Lung microvascular endothelial cell (primary cell): ENCODE data around the gene CNIH1. TPM values are rescaled to one million over a fixed set of nuclear protein-coding genes. Genes with fewer than 3 reads are reported as not detected.
"Not testable (repeated sequence)": the region's sequence is repeated elsewhere in the genome, so short reads cannot be mapped to it uniquely, and the experiment has no call there.

Experiments
- DNase-seq, 2 donors: peaks; one replicate each; pipeline versions ENCODE4 v3.0.0 to v3.0.0-alpha.2; 2010; ENCODE audit warnings: low read depth in 2 of 2
- total RNA-seq: library from RNA; depleted of rRNA; stranded (reverse); fragments of >200 nt; gene quantifications from 2 replicates; pipeline ENCODE4 v1.2.1, GENCODE V29; 2014

CNIH1 gene
- total RNA-seq, 1 donor from 2014 or later, result 61.9 TPM

GRCh38 chr14:54428527-54428926 lies 12.6 kb downstream of the CNIH1 start:
- DNase-seq, result peak; percentile 26 to 30

DNA sequence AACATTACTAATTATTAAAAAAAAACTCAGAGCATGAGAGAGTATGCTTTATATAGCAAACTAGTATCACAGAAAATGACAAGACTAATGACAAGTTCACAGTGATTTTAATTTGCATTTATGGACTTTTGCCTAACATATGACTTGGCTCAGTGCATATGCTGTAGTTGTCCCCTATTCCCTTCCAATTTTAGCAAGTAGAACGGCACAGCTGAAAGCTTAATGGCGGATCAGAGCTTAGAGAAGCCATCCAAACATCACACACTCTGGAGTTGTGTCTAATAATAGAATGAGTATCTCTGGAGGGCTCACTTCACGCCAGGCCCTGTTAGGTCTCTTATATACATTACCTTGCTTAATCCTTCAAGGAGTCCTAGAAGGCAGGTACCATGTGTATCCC lies 13.3 kb downstream of the CNIH1 start:
- no peak for DNase-seq

- no peak for DNase-seq
Measured at GRCh38 chr14:54425537-54426274, 15.5 kb downstream of the CNIH1 start.

GRCh38 chr14:54425068-54425467 lies 16.1 kb downstream of the CNIH1 start:
- DNase-seq, result no peak

DNA sequence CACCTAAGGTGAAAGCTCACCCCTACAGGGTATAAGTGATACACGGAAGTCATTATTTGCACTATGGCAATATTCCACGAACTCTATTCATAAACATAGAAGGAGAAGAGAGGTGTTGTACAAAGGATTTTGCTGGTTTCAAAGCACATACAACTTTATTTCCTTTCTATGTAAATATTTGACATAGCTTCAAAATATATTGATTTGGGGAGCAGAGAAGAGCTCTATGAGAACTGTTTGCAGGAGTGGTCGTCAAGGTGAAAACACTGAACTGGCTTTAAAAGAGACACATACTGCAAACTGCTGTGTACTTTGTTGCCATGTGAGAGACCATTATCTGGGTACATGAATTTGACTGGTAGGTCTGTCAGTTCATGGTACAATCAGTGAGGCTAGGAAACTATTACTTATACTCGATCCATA lies 16.7 kb downstream of the CNIH1 start:
- no peak for DNase-seq

DNA sequence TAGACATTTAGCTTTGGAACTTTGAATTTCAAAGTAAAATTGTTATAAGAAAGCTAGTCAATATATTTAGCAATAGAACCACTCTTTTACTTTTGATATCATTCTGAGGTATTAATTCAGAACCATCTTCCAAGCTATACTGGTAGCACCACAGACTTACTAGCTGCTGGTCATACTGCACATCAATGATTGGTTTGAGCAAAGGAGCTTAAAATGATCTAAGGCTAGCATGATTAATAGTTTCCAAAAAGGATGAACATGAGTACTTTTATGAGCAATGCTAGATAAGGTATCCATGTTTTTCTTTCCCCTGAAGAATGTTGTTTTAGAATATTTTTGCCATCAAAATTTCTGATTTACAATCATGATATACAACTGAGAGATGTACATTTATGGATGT lies 17.2 kb downstream of the CNIH1 start:
- no peak for DNase-seq

GRCh38 chr14:54420478-54421142 lies 20.6 kb downstream of the CNIH1 start:
- DNase-seq, result peak; percentile 63 to 72

DNA sequence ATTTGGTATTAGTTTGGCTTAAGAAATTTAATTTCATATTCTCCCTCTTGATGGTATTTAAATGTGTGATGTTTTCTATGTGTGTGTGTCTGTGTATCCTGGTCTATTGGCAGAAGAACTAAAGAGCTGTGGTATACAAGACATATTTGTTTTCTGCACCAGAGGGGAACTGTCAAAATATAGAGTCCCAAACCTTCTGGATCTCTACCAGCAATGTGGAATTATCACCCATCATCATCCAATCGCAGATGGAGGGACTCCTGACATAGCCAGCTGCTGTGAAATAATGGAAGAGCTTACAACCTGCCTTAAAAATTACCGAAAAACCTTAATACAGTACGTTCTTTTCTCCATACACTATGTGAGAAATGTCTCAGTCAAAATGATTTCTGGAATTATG lies 29.8 kb downstream of the CNIH1 start:
- DNase-seq, result no peak

DNA sequence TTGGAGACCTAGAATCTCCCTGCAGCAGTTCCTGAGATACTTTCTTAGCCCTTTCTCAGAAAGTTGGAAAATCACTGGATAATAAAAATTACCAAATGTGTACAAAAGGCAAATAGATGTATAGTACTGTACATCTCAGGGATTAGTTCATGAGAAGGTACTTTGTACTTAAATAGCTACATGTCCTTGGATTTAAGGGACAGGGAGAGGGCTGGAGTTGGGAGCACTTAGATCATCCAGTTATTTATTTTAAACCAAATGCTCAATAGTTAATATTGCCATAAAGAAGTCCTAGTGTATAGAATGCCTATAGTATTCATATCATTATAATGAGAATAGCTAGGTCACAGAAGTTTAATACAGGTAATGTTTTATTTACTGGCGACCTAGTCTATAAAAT lies 31.0 kb downstream of the CNIH1 start:
- no peak for DNase-seq

DNA sequence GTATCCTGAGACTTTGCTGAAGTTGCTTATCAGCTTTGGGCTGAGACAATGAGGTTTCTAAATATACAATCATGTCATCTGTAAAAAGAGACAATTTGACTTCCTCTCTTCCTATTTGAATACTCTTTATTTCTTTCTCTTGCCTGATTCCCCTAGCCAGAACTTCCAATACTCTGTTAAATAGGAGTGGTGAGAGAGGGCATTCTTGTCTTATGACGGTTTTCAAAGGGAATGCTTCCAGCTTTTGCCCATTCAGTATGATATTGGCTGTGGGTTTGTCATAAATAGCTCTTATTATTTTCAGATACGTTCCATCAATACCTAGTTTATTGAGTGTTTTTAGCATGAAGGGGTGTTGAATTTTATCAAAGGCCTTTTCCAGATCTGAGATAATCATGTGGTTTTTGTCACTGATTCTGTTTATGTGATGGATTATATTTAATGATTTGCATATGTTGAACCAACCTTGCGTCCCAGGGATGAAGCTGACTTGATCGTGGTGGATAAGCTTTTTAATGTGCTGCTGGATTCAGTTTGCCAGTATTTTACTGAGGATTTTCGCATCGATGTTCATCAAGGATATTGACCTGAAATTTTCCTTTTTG lies 37.7 kb downstream of the CNIH1 start:
- DNase-seq, result not testable (repeated sequence)

- DNase-seq, result no peak
Measured at GRCh38 chr14:54399560-54399959, 41.6 kb downstream of the CNIH1 start.

DNA sequence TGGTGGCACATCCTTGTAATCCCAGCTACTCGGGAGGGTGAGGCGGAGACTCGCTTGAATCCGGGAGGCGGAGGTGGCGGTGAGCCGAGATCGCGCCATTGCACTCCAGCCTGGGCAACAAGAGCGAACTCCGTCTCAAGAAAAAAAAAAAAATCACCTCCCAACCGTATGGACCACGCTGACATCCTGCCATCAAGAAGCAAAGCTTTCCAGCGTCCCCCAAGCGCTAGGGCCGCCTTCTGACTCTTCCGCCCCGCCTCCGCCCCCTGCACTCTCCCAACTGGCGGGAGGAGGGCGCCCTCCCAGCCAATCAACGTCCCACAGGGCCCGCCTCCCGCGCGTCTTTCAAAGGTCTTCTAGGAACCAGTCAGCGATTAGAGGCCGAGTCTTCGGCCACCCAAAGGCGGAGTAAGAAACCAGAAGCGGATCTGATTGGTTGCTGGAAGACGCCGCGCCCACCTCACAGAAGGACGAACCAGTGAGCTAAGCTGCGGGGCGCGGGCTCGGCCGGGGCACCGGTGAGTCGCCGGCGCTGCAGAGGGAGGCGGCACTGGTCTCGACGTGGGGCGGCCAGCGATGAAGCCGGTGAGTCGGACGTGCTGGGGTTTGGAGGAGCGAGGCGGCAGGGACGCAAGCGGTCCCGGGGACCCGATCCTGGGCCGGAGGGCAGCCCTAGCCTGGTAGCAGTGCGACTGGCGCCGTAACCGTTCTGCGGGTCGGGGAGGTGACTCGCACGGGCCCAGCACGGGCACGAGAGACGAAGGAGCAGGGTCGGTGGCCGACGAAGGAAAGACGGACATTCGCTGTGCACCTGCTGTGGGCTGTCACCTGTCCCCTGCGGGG lies 44.5 kb downstream of the CNIH1 start, which contains the start of gene CDKN3:
Gene CDKN3, plus strand, starts transcription at position 515 of the 843 bp plus-strand sequence. Its CDS starts 62 bp downstream, at position 577.
- DNase-seq, result peak; percentile 99 to 100

DNA sequence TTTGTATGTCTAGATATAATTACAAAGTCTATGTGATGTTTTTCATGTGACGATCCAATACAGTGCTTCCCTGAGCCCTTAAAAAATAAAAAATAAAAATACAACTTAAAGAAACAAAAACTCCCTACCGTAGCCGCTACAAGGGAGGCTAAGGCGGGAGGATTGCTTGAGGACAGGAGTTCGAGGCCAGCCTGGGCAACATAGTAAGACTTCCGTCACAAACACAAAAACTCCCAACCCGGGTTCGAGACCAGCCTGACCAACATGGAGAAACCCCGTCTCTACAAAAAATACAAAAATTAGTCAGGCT lies 45.0 kb downstream of the CNIH1 start:
- DNase-seq, result no peak

DNA sequence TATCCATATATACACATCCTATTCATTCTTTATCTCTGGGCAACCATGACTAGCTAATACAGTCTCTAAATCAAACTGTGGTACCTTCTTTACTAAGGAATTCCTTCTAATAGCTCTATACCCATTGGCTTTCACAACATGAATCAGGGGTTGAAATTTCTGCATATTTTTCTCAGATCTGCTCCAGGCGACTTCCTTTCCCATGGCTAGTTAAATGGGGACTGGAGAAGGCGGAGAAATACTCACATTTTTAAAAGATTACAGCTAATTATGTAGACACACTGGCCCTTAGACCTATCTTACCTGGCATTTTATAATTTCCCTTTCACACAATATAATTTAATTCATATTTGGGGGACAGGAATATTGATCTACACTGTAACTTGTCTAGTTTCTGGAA lies 45.5 kb downstream of the CNIH1 start:
- no peak for DNase-seq

GRCh38 chr14:54395284-54395683 lies 45.9 kb downstream of the CNIH1 start:
- no peak for DNase-seq

DNA sequence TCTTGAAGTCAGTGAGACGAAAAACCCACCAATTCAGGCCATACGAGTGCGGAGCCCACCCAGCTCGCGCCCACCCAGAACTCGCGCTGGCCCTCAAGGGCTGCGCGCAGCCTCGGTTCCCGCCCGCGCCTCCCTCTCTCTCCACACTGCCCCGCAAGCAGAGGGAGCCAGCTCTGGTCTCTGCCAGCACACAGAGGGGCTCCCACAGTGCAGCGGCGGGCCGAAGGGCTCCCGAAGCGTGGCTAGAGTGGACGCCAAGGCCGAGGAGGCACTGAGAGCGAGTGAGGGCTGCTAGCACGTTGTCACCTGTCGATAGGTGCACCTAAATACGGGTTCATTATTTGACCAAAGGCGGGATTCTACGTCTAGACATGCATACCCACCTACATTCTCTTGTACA lies 46.6 kb downstream of the CNIH1 start:
- no peak for DNase-seq

DNA sequence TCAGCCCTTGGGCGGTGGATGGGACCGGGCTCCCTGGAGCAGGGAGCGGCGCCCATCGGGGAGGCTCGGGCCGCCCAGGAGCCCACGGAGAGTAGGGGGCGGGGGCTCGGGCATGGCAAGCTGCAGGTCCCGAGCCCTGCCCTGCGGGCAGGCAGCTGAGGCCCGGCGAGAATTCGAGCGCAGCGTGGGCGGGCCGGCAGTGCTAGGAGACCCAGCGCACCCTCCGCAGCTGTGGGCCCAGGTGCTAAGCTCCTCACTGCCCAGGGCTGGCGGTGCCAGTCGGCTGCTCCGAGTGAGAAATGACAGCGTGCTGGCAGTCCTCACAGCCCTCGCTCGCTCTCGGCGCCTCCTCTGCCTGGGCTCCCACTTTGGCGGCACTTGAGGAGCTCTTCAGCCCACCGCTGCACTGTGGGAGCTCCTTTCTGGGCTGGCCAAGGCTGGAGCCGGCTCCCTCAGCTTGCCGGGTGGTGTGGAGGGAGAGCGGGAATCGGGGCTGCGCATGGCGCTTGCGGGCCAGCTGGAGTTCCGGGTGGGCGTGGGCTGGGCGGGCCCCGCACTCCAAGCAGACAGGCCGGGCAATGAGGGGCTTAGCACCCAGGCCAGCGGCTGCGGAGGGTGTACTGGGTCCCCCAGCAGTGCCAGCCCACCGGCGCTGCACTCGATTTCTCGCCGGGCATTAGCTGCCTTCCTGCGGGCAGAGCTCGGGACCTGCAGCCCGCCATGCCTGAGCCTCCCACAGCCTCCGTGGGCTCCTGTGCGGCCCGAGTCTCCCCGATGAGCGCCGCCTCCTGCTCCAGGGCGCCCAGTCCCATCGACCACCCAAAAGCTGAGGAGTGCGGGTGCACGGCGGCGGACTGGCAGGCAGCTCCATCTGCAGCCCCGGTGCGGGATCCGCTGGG lies 47.9 kb downstream of the CNIH1 start:
- not testable (repeated sequence) for DNase-seq

DNA sequence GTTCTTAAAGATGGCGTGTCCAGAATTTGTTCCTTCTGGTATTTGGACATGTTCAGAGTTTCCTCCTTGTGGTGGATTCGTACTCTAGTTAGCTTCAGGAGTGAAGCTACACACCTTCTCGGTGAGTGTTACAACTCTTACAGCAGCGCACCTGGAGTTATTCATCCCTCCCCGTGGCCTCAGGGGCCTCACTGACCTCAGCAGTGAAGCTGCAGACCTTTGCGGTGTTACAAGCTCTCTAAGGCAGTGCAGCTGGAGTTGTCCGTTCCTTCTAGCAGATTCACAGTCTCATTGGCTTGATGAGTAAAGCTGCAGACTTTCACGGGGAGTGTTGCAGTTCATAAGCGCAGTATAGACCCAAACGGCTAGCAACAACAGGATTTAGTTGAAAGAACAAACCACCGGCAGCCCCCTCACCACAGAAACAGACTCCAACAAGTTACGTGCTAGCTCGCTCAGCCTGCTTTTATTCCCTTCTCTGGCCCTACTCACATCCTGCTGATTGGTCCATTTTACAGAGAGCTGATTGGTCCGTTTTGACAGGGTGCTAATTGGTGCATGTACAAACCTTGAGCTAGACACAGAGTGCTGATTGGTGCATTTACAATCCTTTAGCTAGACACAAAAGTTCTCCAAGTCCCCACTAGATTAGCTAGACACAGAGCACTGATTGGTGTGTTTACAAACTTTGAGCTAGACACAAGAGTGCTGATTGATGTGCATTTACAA lies 48.9 kb downstream of the CNIH1 start:
- DNase-seq, result no peak

GRCh38 chr14:54387328-54387727 lies 53.8 kb downstream of the CNIH1 start:
- no peak for DNase-seq

DNA sequence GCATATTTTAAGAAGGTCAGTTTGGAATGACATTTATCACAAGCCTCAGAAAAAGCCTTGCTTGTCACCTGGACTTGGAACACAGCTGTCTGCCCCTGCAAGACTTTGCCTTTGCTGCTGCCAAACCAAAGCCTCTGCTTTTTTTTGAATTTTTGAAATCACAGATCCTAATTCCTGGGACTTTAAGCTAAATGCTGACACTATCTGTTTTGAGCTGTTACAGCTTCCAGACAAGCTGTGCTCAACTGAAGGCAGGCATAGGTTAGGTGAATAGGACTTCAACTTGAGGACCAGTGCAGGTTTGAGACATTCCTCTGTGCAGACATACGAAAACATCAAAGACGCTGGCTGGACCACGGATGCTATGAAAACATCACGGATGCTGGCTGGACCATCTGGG lies 55.6 kb downstream of the CNIH1 start:
- DNase-seq, result no peak
